ENCODE measurements around the gene ANP32A.

The ANP32A gene

DNA sequence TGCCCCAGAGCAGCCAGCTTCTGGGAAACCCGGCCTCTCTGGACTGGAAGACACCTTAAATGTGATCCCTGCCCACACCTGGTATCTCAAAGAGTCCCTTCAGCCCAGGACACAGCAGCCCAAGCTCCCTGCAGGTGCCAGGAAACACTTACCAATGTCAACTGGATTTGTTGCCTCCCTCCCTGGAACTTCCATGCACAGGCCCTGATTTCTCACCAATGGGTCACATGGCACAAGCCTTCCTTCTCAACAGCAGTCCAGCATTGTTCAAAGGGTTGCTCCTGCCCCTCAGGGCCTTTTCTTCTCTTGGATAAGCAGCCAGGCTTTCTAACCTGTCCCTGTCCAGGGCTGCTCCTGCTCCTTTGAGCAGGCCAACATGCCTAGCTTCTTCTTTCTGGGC is 31.6 kb downstream of the ANP32A start:
- Histone ChIP-seq H3K36me3 (ENCODE audit: low read depth) (peaks cover 43% of the 10 kb centered on the region), H3K27me3 (ENCODE audit: insufficient read depth, poor library complexity, severe bottlenecking) (no peaks in the 10 kb centered on the region), H3K9me3 (ENCODE audit: severe bottlenecking) (no peaks in the 10 kb centered on the region), H3K4me3 (ENCODE audit: severe bottlenecking) (no peak overlapping the region), H3K27ac (ENCODE audit: poor library complexity, severe bottlenecking) (no peak overlapping the region), H3K4me1 (ENCODE audit: insufficient read depth, poor library complexity, severe bottlenecking) (peaks cover 16% of the 10 kb centered on the region)
- TF ChIP-seq, protein P1, sequence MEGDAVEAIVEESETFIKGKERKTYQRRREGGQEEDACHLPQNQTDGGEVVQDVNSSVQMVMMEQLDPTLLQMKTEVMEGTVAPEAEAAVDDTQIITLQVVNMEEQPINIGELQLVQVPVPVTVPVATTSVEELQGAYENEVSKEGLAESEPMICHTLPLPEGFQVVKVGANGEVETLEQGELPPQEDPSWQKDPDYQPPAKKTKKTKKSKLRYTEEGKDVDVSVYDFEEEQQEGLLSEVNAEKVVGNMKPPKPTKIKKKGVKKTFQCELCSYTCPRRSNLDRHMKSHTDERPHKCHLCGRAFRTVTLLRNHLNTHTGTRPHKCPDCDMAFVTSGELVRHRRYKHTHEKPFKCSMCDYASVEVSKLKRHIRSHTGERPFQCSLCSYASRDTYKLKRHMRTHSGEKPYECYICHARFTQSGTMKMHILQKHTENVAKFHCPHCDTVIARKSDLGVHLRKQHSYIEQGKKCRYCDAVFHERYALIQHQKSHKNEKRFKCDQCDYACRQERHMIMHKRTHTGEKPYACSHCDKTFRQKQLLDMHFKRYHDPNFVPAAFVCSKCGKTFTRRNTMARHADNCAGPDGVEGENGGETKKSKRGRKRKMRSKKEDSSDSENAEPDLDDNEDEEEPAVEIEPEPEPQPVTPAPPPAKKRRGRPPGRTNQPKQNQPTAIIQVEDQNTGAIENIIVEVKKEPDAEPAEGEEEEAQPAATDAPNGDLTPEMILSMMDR (IDR thresholded peaks at IDR 0.05; ENCODE audit: poor library complexity, severe bottlenecking) = no peak
- DNase-seq (ENCODE audit: low spot score) (no peak), ATAC-seq (ENCODE audit: low read depth) (no peak; the same call in 2 of the 3 replicates)

DNA sequence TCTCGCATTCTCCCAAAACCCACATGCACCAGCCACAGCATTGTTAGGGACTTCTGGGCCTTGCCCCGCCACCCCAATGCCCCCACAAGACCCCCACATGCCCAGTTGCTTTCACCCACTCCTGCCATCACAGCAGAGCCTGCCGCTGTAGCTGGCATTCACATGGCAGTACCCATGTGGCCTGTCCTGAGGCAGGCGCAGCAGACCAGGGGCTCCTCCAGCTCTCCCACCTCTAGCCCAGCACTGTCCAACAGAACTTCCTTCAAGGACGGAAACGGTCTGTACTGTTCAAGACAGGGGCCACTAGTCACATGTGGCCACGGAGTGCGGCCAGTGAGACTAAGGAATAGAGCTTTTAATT is 32.5 kb downstream of the ANP32A start:
- Histone ChIP-seq H3K9me3 (ENCODE audit: severe bottlenecking) (no peaks in the 10 kb centered on the region), H3K4me1 (ENCODE audit: insufficient read depth, poor library complexity, severe bottlenecking) (peaks cover 16% of the 10 kb centered on the region), H3K36me3 (ENCODE audit: low read depth) (peaks cover 52% of the 10 kb centered on the region), H3K27me3 (ENCODE audit: insufficient read depth, poor library complexity, severe bottlenecking) (no peaks in the 10 kb centered on the region), H3K27ac (ENCODE audit: poor library complexity, severe bottlenecking) (peak overlapping the region; percentile 7), H3K4me3 (ENCODE audit: severe bottlenecking) (no peak overlapping the region)
- DNase-seq (ENCODE audit: low spot score) = no peak
- no peak for ATAC-seq (ENCODE audit: low read depth)
- TF ChIP-seq, protein P1 (IDR thresholded peaks at IDR 0.05; ENCODE audit: poor library complexity, severe bottlenecking) = no peak

DNA sequence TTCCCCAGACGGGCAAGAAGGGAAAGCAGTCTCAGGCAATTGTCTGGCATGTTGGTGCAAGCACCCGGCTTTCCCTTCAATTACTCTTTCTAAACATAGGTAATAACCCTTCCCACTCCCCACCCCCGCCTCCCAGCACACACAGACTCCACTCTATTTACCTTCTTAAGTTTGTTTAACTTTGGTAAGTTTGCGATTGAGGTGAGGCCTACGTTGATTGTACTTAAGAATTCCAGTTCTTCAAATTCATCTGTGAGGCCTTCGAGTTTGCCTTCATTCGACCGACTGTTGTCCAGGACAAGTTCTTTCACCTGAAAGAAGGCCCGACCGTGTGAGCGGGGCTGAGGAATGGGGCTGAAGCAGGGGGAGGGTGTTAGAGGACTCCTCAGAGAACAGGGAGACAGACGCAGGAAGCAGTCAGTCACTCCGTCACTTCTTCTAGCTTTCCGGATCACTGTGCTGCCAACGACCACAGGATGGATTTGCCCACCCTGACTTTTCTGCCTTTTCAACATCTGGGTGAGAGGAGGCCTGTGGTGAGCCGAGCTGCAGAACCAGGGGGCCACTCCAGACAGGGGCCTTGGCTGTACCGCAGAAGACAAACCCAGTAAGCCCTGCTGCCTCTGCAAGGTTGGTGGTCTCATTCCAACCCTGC is 33.0 kb downstream of the ANP32A start:
- DNase-seq (ENCODE audit: low spot score) (no peak), ATAC-seq (ENCODE audit: low read depth) (peak; percentile 68)
- Histone ChIP-seq H3K9me3 (ENCODE audit: severe bottlenecking) (no peaks in the 10 kb centered on the region), H3K4me3 (ENCODE audit: severe bottlenecking) (no peak overlapping the region), H3K36me3 (ENCODE audit: low read depth) (peaks cover 57% of the 10 kb centered on the region), H3K4me1 (ENCODE audit: insufficient read depth, poor library complexity, severe bottlenecking) (peaks cover 16% of the 10 kb centered on the region), H3K27ac (ENCODE audit: poor library complexity, severe bottlenecking) (peak overlapping the region; percentile 7), H3K27me3 (ENCODE audit: insufficient read depth, poor library complexity, severe bottlenecking) (no peaks in the 10 kb centered on the region)
- TF ChIP-seq, protein P1 (IDR thresholded peaks at IDR 0.05; ENCODE audit: poor library complexity, severe bottlenecking) = no peak

DNA sequence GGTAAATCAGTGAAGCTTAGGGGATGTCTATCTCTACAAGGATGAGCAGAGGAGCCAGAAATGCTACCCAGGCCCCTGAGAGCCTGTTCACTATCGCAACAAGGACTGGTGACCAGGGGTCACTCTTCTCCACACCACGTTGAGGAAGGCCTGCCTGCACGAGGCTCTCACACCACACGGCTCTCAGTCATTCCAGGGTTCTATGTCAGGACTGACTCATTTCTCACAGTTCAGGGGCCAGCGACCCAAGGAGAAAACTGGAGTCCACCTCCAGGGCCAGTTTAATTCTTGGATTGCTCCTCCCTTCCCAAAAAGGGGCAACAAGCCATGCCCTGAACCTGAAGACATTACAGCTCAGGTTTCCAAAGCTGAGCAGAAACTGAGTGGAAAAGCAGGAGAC is 33.9 kb downstream of the ANP32A start:
- Histone ChIP-seq H3K9me3 (ENCODE audit: severe bottlenecking) (no peaks in the 10 kb centered on the region), H3K27me3 (ENCODE audit: insufficient read depth, poor library complexity, severe bottlenecking) (no peaks in the 10 kb centered on the region), H3K4me3 (ENCODE audit: severe bottlenecking) (no peak overlapping the region), H3K27ac (ENCODE audit: poor library complexity, severe bottlenecking) (no peak overlapping the region), H3K36me3 (ENCODE audit: low read depth) (peaks cover 67% of the 10 kb centered on the region), H3K4me1 (ENCODE audit: insufficient read depth, poor library complexity, severe bottlenecking) (peaks cover 16% of the 10 kb centered on the region)
- DNase-seq (ENCODE audit: low spot score) (no peak), ATAC-seq (ENCODE audit: low read depth) (no peak)
- TF ChIP-seq, protein P1 (IDR thresholded peaks at IDR 0.05; ENCODE audit: poor library complexity, severe bottlenecking) = no peak

DNA sequence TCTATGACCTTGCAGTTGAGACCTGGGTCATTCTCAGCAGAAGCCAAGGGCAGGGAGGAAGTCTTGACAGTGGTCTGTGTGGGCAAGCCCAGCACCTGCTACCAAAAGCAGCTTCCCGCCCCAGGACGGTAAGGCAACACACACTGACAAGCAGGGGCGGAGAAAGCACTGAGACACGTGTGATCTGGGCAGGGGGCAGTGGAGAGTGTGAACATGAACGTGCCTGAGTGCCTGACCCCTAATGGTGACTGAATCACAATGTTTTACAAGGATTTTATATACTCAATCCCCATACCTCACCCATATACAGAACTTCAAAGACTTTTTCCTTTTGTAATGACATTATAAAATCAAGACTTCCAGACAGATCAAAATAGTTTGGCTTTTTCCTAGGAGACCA is 35.2 kb downstream of the ANP32A start:
- ATAC-seq (ENCODE audit: low read depth) (no peak), DNase-seq (ENCODE audit: low spot score) (no peak)
- Histone ChIP-seq H3K36me3 (ENCODE audit: low read depth) (peaks cover 75% of the 10 kb centered on the region), H3K4me3 (ENCODE audit: severe bottlenecking) (no peak overlapping the region), H3K27me3 (ENCODE audit: insufficient read depth, poor library complexity, severe bottlenecking) (no peaks in the 10 kb centered on the region), H3K9me3 (ENCODE audit: severe bottlenecking) (no peaks in the 10 kb centered on the region), H3K4me1 (ENCODE audit: insufficient read depth, poor library complexity, severe bottlenecking) (peaks cover 16% of the 10 kb centered on the region), H3K27ac (ENCODE audit: poor library complexity, severe bottlenecking) (no peak overlapping the region)
- TF ChIP-seq, protein P1 (IDR thresholded peaks at IDR 0.05; ENCODE audit: poor library complexity, severe bottlenecking) = no peak

All from RWPE2 (cell line).